HAP-1 (cell line): ENCODE measurements around the gene WDR59.
A peak's percentile ranks its signal among the peaks of the same experiment; 100 is the strongest.
"Not testable (repeated sequence)": the region's sequence is repeated elsewhere in the genome, so short reads cannot be mapped to it uniquely, and the experiment has no call there.

Experiments used
- DNase-seq, 2 experiments: peaks; one replicate each; pipeline ENCODE4 v3.0.0-alpha.2; 2016 to 2020; ENCODE audit warnings: low spot score in 2 of 2
- H3K27me3 ChIP-seq: fragments of 250-450 bp; sonication (Bioruptor Pico); 2 replicates; pipeline ENCODE4 v1.5.1; 2020; ENCODE audit warnings: low read depth, mild to moderate bottlenecking, moderate library complexity
- H3K36me3 ChIP-seq: fragments of 250-450 bp; sonication (Bioruptor Pico); replicated peaks from 2 replicates; pipeline ENCODE4 v1.5.1; 2020; ENCODE audit warnings: mild to moderate bottlenecking
- H3K4me1 ChIP-seq: fragments of 250-450 bp; sonication (Bioruptor Pico); 2 replicates; pipeline ENCODE4 v1.5.1; 2020; ENCODE audit warnings: mild to moderate bottlenecking
- H3K4me3 ChIP-seq: fragments of 250-450 bp; sonication (Bioruptor Pico); 2 replicates; pipeline ENCODE4 v1.5.1; 2020; ENCODE audit warnings: mild to moderate bottlenecking, moderate library complexity
- H3K9me3 ChIP-seq: fragments of 250-450 bp; sonication (Bioruptor Pico); 2 replicates; pipeline ENCODE4 v1.5.1; 2020; ENCODE audit warnings: mild to moderate bottlenecking, moderate library complexity
- in situ Hi-C: fragments of 300-500 bp; cut with MboI; formaldehyde crosslinking; loops from 3 replicates; pipeline ENCODE4 v1.14.3; 2020; ENCODE audit warnings: low sequenced_read_pairs, inconsistent platforms, mixed read lengths

The WDR59 gene

GRCh38 chr16:74984529-74985296 lies at the start of gene WDR59:
Gene WDR59, minus strand, starts transcription at chr16:74985123. Its CDS starts 106 bp downstream, at chr16:74985017.
- in situ Hi-C loops, result no loop called here
- Histone ChIP-seq H3K4me3 (peak within 1 kb of the TSS; percentile 93), H3K36me3 (no peaks in the 10 kb centered on the region), H3K4me1 (no peaks in the 10 kb centered on the region; the same call in none of the 2 replicates), H3K27me3 (no peaks in the 10 kb centered on the region), H3K9me3 (no peaks in the 10 kb centered on the region)
- DNase-seq, result peak; percentile 97 to 100

GRCh38 chr16:75032655-75033054 lies 47.7 kb upstream of the WDR59 start:
- no peak for DNase-seq
- in situ Hi-C loops, result no loop called here
- Histone ChIP-seq H3K4me1 (no peaks in the 10 kb centered on the region), H3K9me3 (no peaks in the 10 kb centered on the region), H3K4me3 (no peak overlapping the region), H3K36me3 (no peaks in the 10 kb centered on the region), H3K27me3 (no peaks in the 10 kb centered on the region)

- no peak for DNase-seq
These were observed 44.9 kb upstream of the WDR59 start for GRCh38 chr16:75029854-75030253.

DNA sequence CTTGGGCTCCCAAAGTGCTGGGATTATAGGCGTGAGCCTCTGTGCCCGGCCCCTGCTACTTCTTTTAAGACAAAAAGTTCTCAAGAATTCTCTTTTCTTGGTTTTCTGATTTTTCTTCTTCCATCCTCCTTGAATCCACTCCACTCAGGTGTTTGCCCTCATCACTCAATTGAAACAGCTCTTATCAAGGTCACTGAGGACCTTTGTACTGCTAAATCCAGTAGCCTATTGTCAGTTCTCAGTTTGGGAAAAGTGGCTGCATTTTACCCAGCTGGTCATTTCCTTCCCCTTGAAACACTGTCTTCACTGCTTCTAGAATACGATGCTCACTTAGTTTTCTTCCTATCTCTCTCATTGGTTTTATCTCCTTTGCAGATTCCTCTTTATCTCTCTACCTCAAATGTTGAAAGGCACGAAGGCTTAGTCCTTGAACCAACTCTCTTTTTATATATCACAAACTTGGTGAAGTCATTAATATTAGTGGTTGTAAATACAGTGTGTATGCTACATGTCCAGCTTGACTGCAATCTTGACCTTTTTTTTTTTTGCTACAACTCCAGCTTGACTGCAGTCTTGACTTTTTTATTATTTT lies 43.7 kb upstream of the WDR59 start:
- H3K4me1 ChIP-seq, result no peaks in the 10 kb centered on the region
- in situ Hi-C loops, result no loop called here
- H3K36me3 ChIP-seq, result no peaks in the 10 kb centered on the region

More at GRCh38 chr16:75029854-75030253, 44.9 kb upstream of the WDR59 start:
- Histone ChIP-seq H3K27me3 (no peaks in the 10 kb centered on the region), H3K9me3 (no peaks in the 10 kb centered on the region), H3K4me3 (no peak overlapping the region), H3K4me1 (no peaks in the 10 kb centered on the region), H3K36me3 (no peaks in the 10 kb centered on the region)
- in situ Hi-C loops, result no loop called here

DNA sequence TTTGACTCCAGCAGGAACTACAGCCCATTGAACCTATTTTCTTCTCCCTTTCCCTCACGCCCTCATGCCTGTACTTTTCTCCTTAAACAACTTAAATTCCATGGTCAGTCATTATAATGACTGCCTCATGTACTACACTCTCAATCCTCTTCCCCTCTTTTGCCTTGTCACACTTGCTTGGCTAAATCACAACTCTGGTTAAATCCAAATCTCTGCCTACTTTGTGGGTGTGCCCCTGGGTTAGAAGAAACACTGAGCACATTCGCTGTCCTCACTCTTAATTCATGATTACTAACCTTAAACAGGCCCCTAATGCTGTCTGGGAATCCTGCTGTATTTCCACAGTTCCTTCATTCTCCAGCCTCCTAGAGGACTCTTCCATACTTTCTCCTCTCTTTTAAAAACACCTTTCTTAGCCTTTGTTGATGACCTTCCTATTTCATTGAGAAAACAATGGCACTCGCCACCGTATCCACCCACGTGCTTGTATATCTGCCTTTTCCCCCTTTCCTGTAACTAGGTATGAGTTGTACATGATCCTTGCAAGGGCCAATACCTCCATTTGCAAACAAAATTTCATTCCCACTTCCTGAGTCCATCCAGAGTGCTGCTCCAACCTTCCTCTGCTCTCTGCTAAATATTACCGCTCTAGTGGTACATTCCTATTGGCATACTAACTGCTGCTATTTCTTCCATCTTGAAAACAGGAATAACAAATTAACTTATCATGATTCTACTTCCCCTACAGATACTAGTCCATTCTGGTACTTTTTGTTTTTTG lies 42.8 kb upstream of the WDR59 start:
- H3K9me3 ChIP-seq, result no peaks in the 10 kb centered on the region
- in situ Hi-C loops, result no loop called here
- no peak overlapping the region for H3K4me3 ChIP-seq
- no peaks in the 10 kb centered on the region for H3K4me1 ChIP-seq
- no peak for DNase-seq
- H3K27me3 ChIP-seq, result no peaks in the 10 kb centered on the region
- no peaks in the 10 kb centered on the region for H3K36me3 ChIP-seq

More for the DNA sequence above, 43.7 kb upstream of the WDR59 start:
- H3K27me3 ChIP-seq, result no peaks in the 10 kb centered on the region
- H3K9me3 ChIP-seq, result no peaks in the 10 kb centered on the region
- no peak for DNase-seq
- H3K4me3 ChIP-seq, result no peak overlapping the region

GRCh38 chr16:75026892-75027391 lies 42.0 kb upstream of the WDR59 start:
- in situ Hi-C loops, result no loop called here
- DNase-seq, result no peak
- no peaks in the 10 kb centered on the region for H3K4me1 ChIP-seq
- no peaks in the 10 kb centered on the region for H3K9me3 ChIP-seq
- no peak overlapping the region for H3K4me3 ChIP-seq
- H3K27me3 ChIP-seq, result no peaks in the 10 kb centered on the region
- H3K36me3 ChIP-seq, result no peaks in the 10 kb centered on the region

GRCh38 chr16:75026239-75026891 lies 41.4 kb upstream of the WDR59 start:
- DNase-seq, H3K4me1 ChIP-seq, H3K9me3 ChIP-seq, in situ Hi-C loops, H3K27me3 ChIP-seq, H3K4me3 ChIP-seq, H3K36me3 ChIP-seq: not testable (repeated sequence)

DNA sequence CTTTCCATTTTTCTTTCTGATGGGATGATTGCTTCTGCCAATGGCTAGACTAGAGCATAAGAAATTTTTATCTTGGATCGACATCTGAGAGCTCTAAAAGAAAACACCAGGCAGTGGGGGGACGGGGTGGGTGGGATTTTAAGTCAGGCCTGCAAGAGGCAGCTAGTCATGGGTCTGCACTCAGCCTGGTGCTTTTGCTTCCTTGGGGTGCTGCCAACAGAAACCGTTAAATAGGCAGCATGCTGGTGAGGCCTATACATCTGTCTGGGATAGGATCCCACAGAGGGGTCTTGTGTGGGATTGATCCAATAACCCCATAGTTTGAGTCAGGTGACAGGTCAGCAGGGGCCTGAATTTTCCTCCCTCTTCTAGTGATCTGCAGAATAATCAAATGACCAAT lies 40.8 kb upstream of the WDR59 start:
- Histone ChIP-seq H3K36me3 (no peaks in the 10 kb centered on the region), H3K27me3 (no peaks in the 10 kb centered on the region), H3K9me3 (peaks cover 9% of the 10 kb centered on the region), H3K4me1 (no peaks in the 10 kb centered on the region), H3K4me3 (no peak overlapping the region)
- DNase-seq, result no peak
- in situ Hi-C loops, result no loop called here

- DNase-seq, result no peak
- in situ Hi-C loops, result no loop called here
- H3K36me3 ChIP-seq, result no peaks in the 10 kb centered on the region
- H3K4me3 ChIP-seq, result no peak overlapping the region
- H3K9me3 ChIP-seq, result peaks cover 9% of the 10 kb centered on the region
- no peaks in the 10 kb centered on the region for H3K4me1 ChIP-seq
- no peaks in the 10 kb centered on the region for H3K27me3 ChIP-seq
These were observed 39.7 kb upstream of the WDR59 start for GRCh38 chr16:75024594-75024993.

DNA sequence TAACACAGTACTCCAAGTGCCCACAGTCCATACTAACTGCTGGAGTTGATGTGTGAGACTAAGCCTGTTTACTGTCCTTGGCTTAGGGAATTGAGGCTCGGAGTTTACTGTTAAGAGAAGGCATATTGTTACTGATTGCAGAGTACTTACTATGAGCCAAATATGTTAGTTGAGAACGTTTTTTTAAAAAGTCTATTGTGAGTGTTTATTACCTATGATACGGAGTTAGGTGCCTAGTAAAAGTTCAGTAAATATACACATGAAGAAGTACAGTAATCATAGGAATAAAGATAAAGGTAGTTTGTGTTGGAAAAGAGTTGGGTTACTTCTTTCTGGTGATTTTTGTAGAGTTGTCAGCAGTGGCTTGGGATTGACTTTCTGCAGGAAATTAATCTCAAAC lies 39.3 kb upstream of the WDR59 start:
- Histone ChIP-seq H3K4me1 (no peaks in the 10 kb centered on the region), H3K27me3 (no peaks in the 10 kb centered on the region), H3K9me3 (peaks cover 9% of the 10 kb centered on the region), H3K36me3 (no peaks in the 10 kb centered on the region), H3K4me3 (no peak overlapping the region)
- in situ Hi-C loops, result no loop called here
- no peak for DNase-seq

- Histone ChIP-seq H3K9me3 (peaks cover 9% of the 10 kb centered on the region), H3K4me3 (no peak overlapping the region), H3K4me1 (peaks cover 6% of the 10 kb centered on the region), H3K27me3 (no peaks in the 10 kb centered on the region), H3K36me3 (no peaks in the 10 kb centered on the region)
- in situ Hi-C loops, result no loop called here
- no peak for DNase-seq
These were observed 38.1 kb upstream of the WDR59 start for GRCh38 chr16:75023009-75023408.

DNA sequence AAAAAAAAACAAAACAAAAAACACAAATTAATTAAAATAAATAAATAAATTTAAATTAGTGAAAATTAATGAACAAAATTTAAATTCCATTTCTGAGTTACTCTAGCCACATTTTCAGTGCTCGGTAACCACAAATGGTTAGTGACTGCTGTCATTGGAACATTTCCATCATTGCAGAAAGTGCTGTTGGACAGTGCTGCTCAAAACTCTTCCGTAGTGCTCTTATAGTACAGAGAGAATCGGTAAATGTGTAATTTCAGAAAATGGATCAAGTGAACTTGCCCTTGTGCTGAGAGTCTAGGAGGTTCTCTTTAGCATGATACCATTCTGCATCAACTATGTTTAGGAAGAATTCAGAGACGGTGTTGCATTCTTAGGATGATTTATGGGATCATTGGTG lies 37.6 kb upstream of the WDR59 start:
- H3K9me3 ChIP-seq, result peaks cover 9% of the 10 kb centered on the region
- DNase-seq, result no peak
- H3K36me3 ChIP-seq, result no peaks in the 10 kb centered on the region
- no peaks in the 10 kb centered on the region for H3K27me3 ChIP-seq
- H3K4me3 ChIP-seq, result no peak overlapping the region
- in situ Hi-C loops, result no loop called here
- peaks cover 8% of the 10 kb centered on the region for H3K4me1 ChIP-seq

DNA sequence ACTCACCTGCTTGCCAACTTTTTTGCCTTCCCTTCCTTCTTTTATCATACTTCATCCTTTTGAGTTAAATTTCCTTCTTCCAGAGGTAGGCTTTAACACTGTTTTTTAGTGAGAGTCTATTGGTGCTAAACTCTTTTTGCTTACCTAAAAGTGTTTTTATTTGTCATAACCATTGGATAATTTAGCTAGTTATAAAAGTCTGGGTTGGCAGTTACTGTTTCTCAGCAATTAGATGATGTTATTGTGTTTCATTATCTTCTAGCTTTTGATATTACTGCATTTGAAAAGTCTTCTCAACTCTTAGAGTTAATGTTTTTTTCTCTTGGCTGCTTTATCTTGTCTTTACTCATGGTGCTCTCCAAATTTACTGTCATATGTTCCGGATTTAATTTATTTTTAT lies 36.5 kb upstream of the WDR59 start:
- in situ Hi-C loops, result no loop called here
- peaks cover 8% of the 10 kb centered on the region for H3K4me1 ChIP-seq
- H3K36me3 ChIP-seq, result no peaks in the 10 kb centered on the region
- no peak overlapping the region for H3K4me3 ChIP-seq
- H3K9me3 ChIP-seq, result peaks cover 9% of the 10 kb centered on the region
- DNase-seq, result no peak
- no peaks in the 10 kb centered on the region for H3K27me3 ChIP-seq
